LNCaP clone FGC (cell line): ENCODE measurements around the gene SLC6A7.

Source experiments
- DNase-seq: peaks from one replicate; pipeline ENCODE4 v3.0.0-alpha.2; 2011; ENCODE audit warnings: low read depth
- H3K4me3 ChIP-seq: 2 replicates; pipeline ENCODE4 v1.5.1; 2011; ENCODE audit warnings: mild to moderate bottlenecking, low read depth, low read length, control low read depth
- TF ChIP-seq, protein P1 (sequence below): IDR thresholded peaks from 2 replicates; pipeline ENCODE4 v1.5.1; 2012; ENCODE audit warnings: mild to moderate bottlenecking; ENCODE audit not compliant: control insufficient read depth, insufficient read depth; ENCODE audit errors: extremely low read depth

Gene SLC6A7

GRCh38 chr5:150234576-150235499, 45.0 kb downstream of the SLC6A7 start:
- DNase-seq = no peak
- TF ChIP-seq, protein P1, sequence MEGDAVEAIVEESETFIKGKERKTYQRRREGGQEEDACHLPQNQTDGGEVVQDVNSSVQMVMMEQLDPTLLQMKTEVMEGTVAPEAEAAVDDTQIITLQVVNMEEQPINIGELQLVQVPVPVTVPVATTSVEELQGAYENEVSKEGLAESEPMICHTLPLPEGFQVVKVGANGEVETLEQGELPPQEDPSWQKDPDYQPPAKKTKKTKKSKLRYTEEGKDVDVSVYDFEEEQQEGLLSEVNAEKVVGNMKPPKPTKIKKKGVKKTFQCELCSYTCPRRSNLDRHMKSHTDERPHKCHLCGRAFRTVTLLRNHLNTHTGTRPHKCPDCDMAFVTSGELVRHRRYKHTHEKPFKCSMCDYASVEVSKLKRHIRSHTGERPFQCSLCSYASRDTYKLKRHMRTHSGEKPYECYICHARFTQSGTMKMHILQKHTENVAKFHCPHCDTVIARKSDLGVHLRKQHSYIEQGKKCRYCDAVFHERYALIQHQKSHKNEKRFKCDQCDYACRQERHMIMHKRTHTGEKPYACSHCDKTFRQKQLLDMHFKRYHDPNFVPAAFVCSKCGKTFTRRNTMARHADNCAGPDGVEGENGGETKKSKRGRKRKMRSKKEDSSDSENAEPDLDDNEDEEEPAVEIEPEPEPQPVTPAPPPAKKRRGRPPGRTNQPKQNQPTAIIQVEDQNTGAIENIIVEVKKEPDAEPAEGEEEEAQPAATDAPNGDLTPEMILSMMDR = no peak
- H3K4me3 ChIP-seq = no peak overlapping the region

- TF ChIP-seq, protein P1 = no peak
- no peak for DNase-seq
- no peak overlapping the region for H3K4me3 ChIP-seq
These were observed 45.6 kb downstream of the SLC6A7 start for GRCh38 chr5:150235500-150235854.

DNA sequence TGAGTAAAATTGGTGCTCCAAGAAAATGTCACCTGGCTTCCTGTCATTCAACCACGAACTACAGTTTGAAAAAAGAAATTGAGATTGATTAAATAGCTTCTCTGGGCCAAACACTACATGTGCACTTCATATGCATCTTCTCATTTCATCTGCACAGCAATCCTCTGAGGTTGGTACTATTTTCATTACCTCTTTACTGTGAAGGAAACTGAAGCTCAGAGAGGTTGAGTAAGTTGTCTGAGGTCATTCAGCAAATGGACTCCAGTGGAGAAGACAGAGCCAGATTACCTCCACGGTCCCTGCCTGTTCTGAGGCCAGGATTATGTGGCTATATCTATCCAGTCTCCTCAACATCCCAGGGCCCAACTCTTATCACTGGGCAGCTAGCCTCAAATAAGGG, 46.5 kb downstream of the SLC6A7 start:
- no peak overlapping the region for H3K4me3 ChIP-seq
- DNase-seq = no peak
- TF ChIP-seq, protein P1 = no peak

GRCh38 chr5:150236981-150237754, 47.3 kb downstream of the SLC6A7 start:
- DNase-seq = no peak
- H3K4me3 ChIP-seq = no peak overlapping the region
- TF ChIP-seq, protein P1 = no peak

GRCh38 chr5:150238646-150239045, 48.8 kb downstream of the SLC6A7 start:
- TF ChIP-seq, protein P1 = no peak
- H3K4me3 ChIP-seq = no peak overlapping the region
- DNase-seq = no peak

DNA sequence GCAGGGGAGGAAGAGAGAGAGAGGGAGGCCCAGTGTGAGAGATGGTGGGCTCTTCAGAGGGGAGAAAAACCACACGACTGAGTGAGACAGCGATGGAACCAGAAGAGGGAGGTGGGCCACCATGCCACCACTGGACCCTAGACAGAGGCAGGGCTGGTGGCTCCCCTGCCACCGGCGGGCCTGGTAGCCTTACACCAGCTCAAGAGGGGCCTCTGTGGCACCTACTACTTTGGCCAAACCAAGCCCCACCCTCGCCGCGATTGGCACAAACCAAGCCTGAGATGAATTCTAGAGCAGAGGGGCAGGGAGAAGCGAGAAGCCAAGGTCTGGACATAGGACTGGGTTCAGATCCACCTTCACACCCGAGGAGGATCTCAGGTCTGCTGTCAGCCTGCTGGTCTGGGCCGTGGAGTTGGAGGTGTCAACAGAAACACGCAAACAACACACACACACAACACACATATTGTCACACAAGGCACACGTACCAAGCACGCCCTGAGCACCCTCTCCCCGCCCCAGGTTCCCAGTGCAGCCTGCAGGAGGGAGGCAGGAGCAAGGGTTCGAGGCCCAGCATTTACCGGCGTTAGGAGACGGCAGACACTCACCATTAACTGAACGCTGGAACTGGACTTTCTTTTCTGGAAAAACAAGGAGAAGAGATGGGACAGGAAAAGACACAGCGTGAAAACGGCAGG, 49.4 kb downstream of the SLC6A7 start:
- no peak for DNase-seq
- TF ChIP-seq, protein P1 = no peak

More for the DNA sequence above, 49.4 kb downstream of the SLC6A7 start:
- no peak overlapping the region for H3K4me3 ChIP-seq
